Mucosa of stomach (tissue), 1 donor: Measurements from ENCODE around the gene STRIP2.
"Not testable (repeated sequence)": the region's sequence is repeated elsewhere in the genome, so short reads cannot be mapped to it uniquely, and the experiment has no call there.

Experiments used
- H3K27me3 ChIP-seq: one replicate; pipeline ENCODE4 v1.7.0; 2013; ENCODE audit warnings: mild to moderate bottlenecking, low read length; ENCODE audit not compliant: control insufficient read depth, insufficient read depth
- H3K36me3 ChIP-seq: one replicate; pipeline ENCODE4 v1.7.0; 2013; ENCODE audit warnings: low read length; ENCODE audit not compliant: control insufficient read depth, insufficient read depth
- H3K4me1 ChIP-seq: one replicate; pipeline ENCODE4 v1.7.0; 2013; ENCODE audit warnings: mild to moderate bottlenecking, low read length; ENCODE audit not compliant: control insufficient read depth, insufficient read depth
- H3K4me3 ChIP-seq: one replicate; pipeline ENCODE4 v1.7.0; 2013; ENCODE audit warnings: low read length
- H3K9ac ChIP-seq: one replicate; pipeline ENCODE4 v1.7.0; 2013; ENCODE audit warnings: mild to moderate bottlenecking, low read length, moderate library complexity
- H3K9me3 ChIP-seq: one replicate; pipeline ENCODE4 v1.7.0; 2013; ENCODE audit warnings: mild to moderate bottlenecking, low read length, moderate library complexity; ENCODE audit not compliant: control insufficient read depth
- donor health status: Pancreatic carcinoma.

STRIP2 gene

DNA sequence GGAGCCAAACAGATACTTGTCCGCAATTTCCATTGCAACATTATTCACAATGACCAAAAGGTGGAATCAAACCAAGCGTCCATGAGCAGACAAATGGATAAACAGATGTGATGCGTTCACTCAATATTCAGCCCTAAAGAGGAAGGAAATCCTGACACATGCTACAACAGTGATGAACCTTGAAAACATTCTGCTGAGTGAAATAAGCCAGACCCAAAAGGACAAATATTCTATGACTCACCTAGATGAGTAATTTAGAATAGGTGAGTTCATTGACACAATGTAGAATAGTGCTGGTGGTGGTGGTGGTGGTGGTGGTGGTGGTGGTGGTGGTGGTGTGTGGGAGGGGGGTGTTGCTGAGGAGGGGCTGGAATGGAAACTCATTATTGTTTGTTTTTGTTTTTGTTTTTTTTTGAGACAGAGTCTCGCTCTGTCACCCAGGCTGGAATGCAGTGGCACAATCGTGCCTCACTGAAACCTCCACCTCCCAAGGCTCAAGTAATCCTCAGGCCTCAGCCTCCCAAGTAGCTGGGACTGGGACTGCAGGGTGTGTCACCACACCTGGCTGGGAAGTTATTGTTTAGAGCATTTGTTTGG lies 96.7 kb downstream of the STRIP2 start:
- no peaks in the 10 kb centered on the region for H3K27me3 ChIP-seq
- H3K9ac ChIP-seq = no peak overlapping the region
- no peak overlapping the region for H3K4me3 ChIP-seq
- no peaks in the 10 kb centered on the region for H3K4me1 ChIP-seq
- no peaks in the 10 kb centered on the region for H3K9me3 ChIP-seq
- no peaks in the 10 kb centered on the region for H3K36me3 ChIP-seq

DNA sequence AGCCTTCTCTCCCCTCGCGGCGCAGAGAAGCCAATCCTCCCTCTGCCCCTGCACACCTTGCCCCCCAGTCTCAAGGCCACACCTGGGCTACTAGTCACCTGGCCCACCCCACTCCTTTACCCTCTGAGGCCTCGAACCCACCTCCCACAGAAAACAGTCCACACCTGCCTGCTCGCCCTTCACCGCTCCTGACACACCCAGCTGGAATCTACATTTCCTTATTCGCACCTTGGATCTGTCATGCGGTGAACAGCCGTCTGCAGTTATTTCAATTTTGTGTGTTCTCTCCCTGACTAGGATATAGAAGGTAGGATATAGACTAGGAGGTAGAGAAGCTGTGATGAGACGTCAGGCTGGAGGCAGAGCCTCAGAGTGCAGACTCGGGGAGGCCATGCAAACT lies 97.5 kb downstream of the STRIP2 start:
- Histone ChIP-seq H3K9me3 (no peaks in the 10 kb centered on the region), H3K36me3 (no peaks in the 10 kb centered on the region), H3K4me1 (no peaks in the 10 kb centered on the region), H3K27me3 (no peaks in the 10 kb centered on the region), H3K9ac (no peak overlapping the region), H3K4me3 (no peak overlapping the region)

DNA sequence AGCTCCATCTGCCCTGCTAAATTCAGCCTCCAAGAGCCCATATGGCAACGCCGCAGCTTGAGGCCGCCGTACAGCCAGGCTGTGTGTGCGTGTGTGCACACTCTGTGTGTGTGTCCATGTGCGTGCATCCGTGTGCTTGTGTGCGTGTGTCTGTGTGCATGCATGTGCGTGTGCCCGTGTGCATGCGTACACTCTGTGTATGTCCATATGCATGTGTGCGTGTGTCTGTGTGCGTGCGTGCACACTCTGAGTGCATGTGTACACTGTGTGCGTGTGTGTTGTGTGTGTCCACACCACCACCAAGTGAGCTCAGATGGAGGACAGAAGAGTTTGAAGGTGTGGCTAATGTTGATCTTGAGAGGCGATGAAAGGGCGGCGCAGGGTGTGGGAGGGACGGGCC lies 98.1 kb downstream of the STRIP2 start:
- no peak overlapping the region for H3K9ac ChIP-seq
- H3K9me3 ChIP-seq = no peaks in the 10 kb centered on the region
- H3K27me3 ChIP-seq = no peaks in the 10 kb centered on the region
- H3K4me1 ChIP-seq = no peaks in the 10 kb centered on the region
- no peaks in the 10 kb centered on the region for H3K36me3 ChIP-seq
- H3K4me3 ChIP-seq = no peak overlapping the region

DNA sequence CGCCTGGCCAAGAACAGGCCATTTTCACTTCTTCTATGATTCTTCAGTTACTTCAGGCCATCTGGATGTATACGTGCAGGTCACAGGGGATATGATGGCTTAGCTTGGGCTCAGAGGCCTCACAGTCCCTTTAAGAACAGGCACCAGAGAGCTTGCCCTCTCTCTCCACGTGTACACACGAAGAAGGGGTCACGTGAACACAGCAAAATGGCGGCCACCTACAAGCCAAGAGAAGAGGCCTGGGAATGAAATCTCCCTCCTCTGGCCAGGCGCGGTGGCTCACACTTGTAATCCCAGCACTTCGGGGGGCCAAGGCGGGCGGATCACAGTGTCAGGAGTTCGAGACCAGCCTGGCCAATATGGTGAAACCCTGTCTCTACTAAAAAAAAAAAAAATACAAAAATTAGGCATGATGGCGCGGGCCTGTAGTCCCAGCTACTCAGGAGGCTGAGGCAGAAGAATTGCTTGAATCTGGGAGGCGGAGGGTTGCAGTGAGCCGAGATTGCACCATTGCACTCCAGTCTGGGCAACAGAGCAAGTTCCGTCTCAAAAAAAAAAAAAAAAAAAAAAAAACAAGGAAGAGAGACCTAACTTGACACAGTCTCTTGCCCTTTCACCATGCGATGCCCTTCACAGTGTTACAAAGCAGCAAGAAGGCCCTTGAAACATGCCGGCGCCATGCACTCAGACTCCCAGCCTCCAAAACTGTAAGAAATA lies 100.5 kb downstream of the STRIP2 start:
- H3K4me3 ChIP-seq, H3K4me1 ChIP-seq, H3K9ac ChIP-seq, H3K36me3 ChIP-seq, H3K9me3 ChIP-seq, H3K27me3 ChIP-seq: not testable (repeated sequence)

DNA sequence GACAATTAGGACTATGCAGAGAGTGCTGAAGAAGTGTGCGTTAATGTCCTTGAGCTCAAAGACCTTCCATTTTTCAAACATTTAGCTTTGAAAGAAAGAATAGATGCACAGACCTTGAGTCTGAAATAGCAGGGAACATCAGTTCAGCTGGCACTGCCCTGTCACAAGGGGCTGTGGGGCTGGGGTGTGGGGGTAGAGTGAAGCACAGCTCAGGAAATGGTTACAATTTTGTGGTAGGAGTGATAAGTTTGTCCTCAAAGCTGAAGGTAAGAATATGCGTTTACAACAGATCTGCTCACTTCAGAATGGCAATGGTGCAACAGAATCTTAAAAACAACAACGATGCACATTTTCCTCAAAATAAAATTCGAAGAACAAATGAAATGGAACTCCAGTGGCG lies 101.7 kb downstream of the STRIP2 start:
- Histone ChIP-seq H3K9me3 (no peaks in the 10 kb centered on the region), H3K36me3 (no peaks in the 10 kb centered on the region), H3K4me1 (no peaks in the 10 kb centered on the region), H3K4me3 (no peak overlapping the region), H3K9ac (no peak overlapping the region), H3K27me3 (no peaks in the 10 kb centered on the region)

DNA sequence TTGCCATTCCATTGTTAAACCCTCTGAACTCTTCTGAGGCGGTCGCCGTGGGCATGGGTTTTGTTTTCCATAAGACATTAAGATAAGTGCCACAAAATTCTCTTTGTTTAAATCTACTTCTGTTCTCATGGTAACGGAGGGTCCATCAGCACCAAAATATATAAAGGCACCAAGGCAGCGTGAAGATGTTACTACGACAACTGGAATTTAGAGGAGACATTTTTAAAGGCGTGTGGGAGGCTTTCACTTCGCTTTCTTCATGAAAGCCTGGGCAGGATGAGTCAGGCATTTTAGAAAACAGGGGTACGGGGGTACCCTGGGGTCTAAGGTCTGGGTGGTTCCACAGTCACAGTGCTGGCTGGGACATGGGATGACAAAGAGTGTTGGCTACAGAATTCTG lies 102.1 kb downstream of the STRIP2 start:
- H3K27me3 ChIP-seq = no peaks in the 10 kb centered on the region
- H3K9ac ChIP-seq = no peak overlapping the region
- no peak overlapping the region for H3K4me3 ChIP-seq
- H3K4me1 ChIP-seq = no peaks in the 10 kb centered on the region
- no peaks in the 10 kb centered on the region for H3K36me3 ChIP-seq
- H3K9me3 ChIP-seq = no peaks in the 10 kb centered on the region
